GM19397 (cell line): Measurements from ENCODE around the gene ATP1B1.

Experiments used
- ATAC-seq: cut with Tn5 transposase; IDR thresholded peaks from one replicate; pipeline ENCODE4 v1.9.1; 2021; ENCODE audit warnings: mild to moderate bottlenecking, moderate library complexity; ENCODE audit not compliant: unreplicated experiment

ATP1B1 gene

GRCh38 chr1:169094897-169095569 lies 11.5 kb upstream of the ATP1B1 start:
- ATAC-seq, result no peak

- no peak for ATAC-seq
Measured at GRCh38 chr1:169098380-169098779, 8.1 kb upstream of the ATP1B1 start.

- no peak for ATAC-seq
Measured at GRCh38 chr1:169099561-169099960, 6.9 kb upstream of the ATP1B1 start.

GRCh38 chr1:169100208-169100607 lies 6.3 kb upstream of the ATP1B1 start:
- ATAC-seq, result no peak

GRCh38 chr1:169100651-169101088 lies 5.8 kb upstream of the ATP1B1 start:
- ATAC-seq, result no peak

GRCh38 chr1:169102567-169102966 lies 3.9 kb upstream of the ATP1B1 start:
- ATAC-seq, result no peak

GRCh38 chr1:169103002-169103401 lies 3.5 kb upstream of the ATP1B1 start:
- ATAC-seq, result no peak

- ATAC-seq, result no peak
Measured at GRCh38 chr1:169103480-169103893, 3.0 kb upstream of the ATP1B1 start.

- ATAC-seq, result no peak
Measured at GRCh38 chr1:169105087-169105433, 1.4 kb upstream of the ATP1B1 start.

- peak; percentile 38 for ATAC-seq
Measured at GRCh38 chr1:169105434-169106094, 926 bp upstream of the ATP1B1 start.

GRCh38 chr1:169106921-169107602 lies 572 bp downstream of the ATP1B1 start:
- no peak for ATAC-seq

GRCh38 chr1:169107603-169108208 lies 1.2 kb downstream of the ATP1B1 start:
- ATAC-seq, result no peak

GRCh38 chr1:169108223-169108622 lies 1.7 kb downstream of the ATP1B1 start:
- ATAC-seq, result no peak

- ATAC-seq, result no peak
Measured at GRCh38 chr1:169108863-169109560, 2.5 kb downstream of the ATP1B1 start.

- no peak for ATAC-seq
Measured at GRCh38 chr1:169109561-169110134, 3.2 kb downstream of the ATP1B1 start.

- no peak for ATAC-seq
Measured at GRCh38 chr1:169110236-169110635, 3.7 kb downstream of the ATP1B1 start.

GRCh38 chr1:169110689-169111447 lies 4.4 kb downstream of the ATP1B1 start:
- ATAC-seq, result no peak

GRCh38 chr1:169111472-169111871 lies 5.0 kb downstream of the ATP1B1 start:
- no peak for ATAC-seq

GRCh38 chr1:169112241-169112640 lies 5.8 kb downstream of the ATP1B1 start:
- no peak for ATAC-seq

- no peak for ATAC-seq
Measured at GRCh38 chr1:169113613-169114119, 7.2 kb downstream of the ATP1B1 start.
